ENCODE data around the gene GNB2. TPM values are rescaled to one million over a fixed set of nuclear protein-coding genes. Genes with fewer than 3 reads are reported as not detected.

The GNB2 gene
- total and polyA plus RNA-seq, 2 of the 13 experiments (the other 11 are each of a cell fraction or from before 2014, with no cell fraction given) = 48.3 to 67.1 TPM

DNA sequence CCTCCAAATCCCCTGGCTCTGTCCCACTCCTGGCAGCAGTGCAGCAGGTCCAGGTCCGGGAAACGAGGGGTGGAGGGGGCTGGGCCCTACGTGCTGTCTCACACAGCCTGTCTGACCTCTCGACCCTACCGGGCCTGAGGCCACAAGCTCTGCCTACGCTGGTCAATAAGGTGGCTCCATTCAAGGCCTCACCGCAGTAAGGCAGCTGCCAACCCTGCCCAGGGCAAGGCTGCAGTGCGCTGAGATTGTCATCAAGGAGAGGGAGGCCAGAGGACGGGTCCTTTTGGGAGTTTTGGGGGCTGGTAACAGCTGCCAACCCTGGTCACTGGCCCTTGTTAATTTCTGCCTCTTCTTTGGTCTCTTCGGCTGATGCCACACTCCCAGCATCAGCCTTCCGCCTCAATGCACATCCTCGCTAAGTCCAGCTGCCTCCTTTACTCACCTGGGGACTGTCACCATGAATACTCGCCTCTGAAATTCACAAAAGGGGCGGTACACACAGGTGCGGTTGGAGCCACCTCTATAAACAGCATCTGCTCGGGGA lies 50.3 kb downstream of the GNB2 start (continued):
- TF ChIP-seq, protein P1, sequence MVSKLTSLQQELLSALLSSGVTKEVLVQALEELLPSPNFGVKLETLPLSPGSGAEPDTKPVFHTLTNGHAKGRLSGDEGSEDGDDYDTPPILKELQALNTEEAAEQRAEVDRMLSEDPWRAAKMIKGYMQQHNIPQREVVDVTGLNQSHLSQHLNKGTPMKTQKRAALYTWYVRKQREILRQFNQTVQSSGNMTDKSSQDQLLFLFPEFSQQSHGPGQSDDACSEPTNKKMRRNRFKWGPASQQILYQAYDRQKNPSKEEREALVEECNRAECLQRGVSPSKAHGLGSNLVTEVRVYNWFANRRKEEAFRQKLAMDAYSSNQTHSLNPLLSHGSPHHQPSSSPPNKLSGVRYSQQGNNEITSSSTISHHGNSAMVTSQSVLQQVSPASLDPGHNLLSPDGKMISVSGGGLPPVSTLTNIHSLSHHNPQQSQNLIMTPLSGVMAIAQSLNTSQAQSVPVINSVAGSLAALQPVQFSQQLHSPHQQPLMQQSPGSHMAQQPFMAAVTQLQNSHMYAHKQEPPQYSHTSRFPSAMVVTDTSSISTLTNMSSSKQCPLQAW (CRISPR knock-in tag; IDR thresholded peaks at IDR 0.05) = no peak; the same call in 1 of the 2 replicates
- TF ChIP-seq SCMH1 (CRISPR knock-in tag; IDR thresholded peaks at IDR 0.05; ENCODE audit: borderline replicate concordance) (no peak), HNRNPH1 (optimal IDR thresholded peaks at IDR 0.05; ENCODE audit: low read depth, low read length) (no peak), MTA3 (CRISPR knock-in tag; IDR thresholded peaks at IDR 0.05) (no peak), ZNF468 (CRISPR knock-in tag; IDR thresholded peaks at IDR 0.05) (no peak), ESRRA (CRISPR knock-in tag; IDR thresholded peaks at IDR 0.05; ENCODE audit: low read depth) (peak; percentile 47; the same call in 1 of the 2 replicates), TCF12 (IDR thresholded peaks at IDR 0.05) (no peak), TCF12 (CRISPR knock-in tag; IDR thresholded peaks at IDR 0.05) (peak; percentile 77; the same call in 1 of the 2 replicates), ZFP91 (CRISPR knock-in tag; IDR thresholded peaks at IDR 0.05; ENCODE audit: borderline replicate concordance) (peak; percentile 66; the same call in 1 of the 2 replicates), GABPA (IDR thresholded peaks at IDR 0.05; ENCODE audit: low read depth, low read length) (no peak), GABPA (CRISPR knock-in tag; IDR thresholded peaks at IDR 0.05; ENCODE audit: low read depth) (no peak), AHDC1 (CRISPR knock-in tag; IDR thresholded peaks at IDR 0.05; ENCODE audit: borderline replicate concordance) (peak; percentile 70; the same call in 1 of the 2 replicates), SPEN (CRISPR knock-in tag; IDR thresholded peaks at IDR 0.05; ENCODE audit: low read depth) (peak; percentile 80), ZNF589 (CRISPR knock-in tag; conservative IDR thresholded peaks at IDR 0.05) (no peak), KDM5B (CRISPR knock-in tag; IDR thresholded peaks at IDR 0.05; ENCODE audit: borderline replicate concordance) (peak; percentile 63; the same call in 1 of the 2 replicates), SNAI1 (CRISPR knock-in tag; IDR thresholded peaks at IDR 0.05; ENCODE audit: borderline replicate concordance) (no peak), NBN (conservative IDR thresholded peaks at IDR 0.05) (no peak)
- TF ChIP-seq, protein P2, sequence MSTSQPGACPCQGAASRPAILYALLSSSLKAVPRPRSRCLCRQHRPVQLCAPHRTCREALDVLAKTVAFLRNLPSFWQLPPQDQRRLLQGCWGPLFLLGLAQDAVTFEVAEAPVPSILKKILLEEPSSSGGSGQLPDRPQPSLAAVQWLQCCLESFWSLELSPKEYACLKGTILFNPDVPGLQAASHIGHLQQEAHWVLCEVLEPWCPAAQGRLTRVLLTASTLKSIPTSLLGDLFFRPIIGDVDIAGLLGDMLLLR (CRISPR knock-in tag; IDR thresholded peaks at IDR 0.05) = no peak
- TF ChIP-seq, protein P3, sequence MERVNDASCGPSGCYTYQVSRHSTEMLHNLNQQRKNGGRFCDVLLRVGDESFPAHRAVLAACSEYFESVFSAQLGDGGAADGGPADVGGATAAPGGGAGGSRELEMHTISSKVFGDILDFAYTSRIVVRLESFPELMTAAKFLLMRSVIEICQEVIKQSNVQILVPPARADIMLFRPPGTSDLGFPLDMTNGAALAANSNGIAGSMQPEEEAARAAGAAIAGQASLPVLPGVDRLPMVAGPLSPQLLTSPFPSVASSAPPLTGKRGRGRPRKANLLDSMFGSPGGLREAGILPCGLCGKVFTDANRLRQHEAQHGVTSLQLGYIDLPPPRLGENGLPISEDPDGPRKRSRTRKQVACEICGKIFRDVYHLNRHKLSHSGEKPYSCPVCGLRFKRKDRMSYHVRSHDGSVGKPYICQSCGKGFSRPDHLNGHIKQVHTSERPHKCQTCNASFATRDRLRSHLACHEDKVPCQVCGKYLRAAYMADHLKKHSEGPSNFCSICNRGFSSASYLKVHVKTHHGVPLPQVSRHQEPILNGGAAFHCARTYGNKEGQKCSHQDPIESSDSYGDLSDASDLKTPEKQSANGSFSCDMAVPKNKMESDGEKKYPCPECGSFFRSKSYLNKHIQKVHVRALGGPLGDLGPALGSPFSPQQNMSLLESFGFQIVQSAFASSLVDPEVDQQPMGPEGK (CRISPR knock-in tag; IDR thresholded peaks at IDR 0.05) = peak; percentile 42; the same call in 1 of the 2 replicates
